Measurements from ENCODE around the gene PRCD. TPM values are rescaled to one million over a fixed set of nuclear protein-coding genes. Genes with fewer than 3 reads are reported as not detected.
"Not testable (repeated sequence)": the region's sequence is repeated elsewhere in the genome, so short reads cannot be mapped to it uniquely, and the experiment has no call there.

PRCD gene
- polyA plus RNA-seq, 1 of the 3 experiments (the other 2 are of a cell fraction), result 2.2 TPM

DNA sequence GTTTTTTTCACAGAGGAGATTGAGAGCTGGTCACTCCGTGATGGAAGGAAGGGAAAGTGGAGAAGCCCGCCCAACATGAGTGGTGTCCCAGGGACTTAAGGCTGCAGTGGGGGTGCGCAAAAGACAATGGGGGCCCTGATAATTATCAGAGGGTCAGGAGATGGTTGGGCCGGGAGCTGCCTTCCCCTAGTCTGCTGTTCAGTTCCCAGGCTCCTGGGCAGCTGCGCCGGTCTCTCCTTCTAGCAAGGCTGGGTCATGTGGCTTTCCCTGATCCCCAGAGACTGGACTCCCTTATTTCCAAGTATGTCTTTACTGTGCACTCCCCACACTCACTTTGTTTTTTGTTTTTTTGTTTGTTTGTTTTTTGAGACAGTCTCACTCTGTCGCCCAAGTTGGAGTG is 18.6 kb upstream of the PRCD start (continued):
- TF ChIP-seq, protein P1, sequence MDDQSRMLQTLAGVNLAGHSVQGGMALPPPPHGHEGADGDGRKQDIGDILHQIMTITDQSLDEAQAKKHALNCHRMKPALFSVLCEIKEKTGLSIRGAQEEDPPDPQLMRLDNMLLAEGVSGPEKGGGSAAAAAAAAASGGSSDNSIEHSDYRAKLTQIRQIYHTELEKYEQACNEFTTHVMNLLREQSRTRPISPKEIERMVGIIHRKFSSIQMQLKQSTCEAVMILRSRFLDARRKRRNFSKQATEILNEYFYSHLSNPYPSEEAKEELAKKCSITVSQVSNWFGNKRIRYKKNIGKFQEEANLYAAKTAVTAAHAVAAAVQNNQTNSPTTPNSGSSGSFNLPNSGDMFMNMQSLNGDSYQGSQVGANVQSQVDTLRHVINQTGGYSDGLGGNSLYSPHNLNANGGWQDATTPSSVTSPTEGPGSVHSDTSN (IDR thresholded peaks at IDR 0.05), result no peak
- TF ChIP-seq RCOR1 (IDR thresholded peaks at IDR 0.05; ENCODE audit: low read length), result no peak

DNA sequence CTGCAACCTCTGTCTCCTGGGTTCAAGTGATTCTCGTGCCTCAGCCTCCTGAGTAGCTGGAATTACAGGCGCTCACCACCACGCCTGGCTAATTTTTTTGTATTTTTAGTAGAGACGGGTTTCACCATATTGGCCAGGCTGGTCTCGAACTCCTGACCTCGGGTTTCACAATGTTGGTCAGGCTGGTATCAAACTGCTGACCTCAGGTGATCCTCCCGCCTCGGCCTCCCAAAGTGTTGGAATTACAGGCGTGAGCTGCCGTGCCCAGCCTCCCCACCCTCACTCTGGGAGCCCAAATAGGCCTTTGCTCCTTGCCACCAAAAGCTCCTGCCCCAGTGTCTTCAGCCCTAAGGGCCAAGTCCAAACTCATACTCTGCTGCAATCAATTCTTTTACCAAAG is 18.2 kb upstream of the PRCD start:
- not testable (repeated sequence) for H3K9me3 ChIP-seq; H3K79me2 ChIP-seq (ENCODE audit: insufficient read depth); H3K4me2 ChIP-seq; H2AFZ ChIP-seq (ENCODE audit: low read depth); H3K27ac ChIP-seq (ENCODE audit: low read depth in 2 of 2, low read length in 1 of 2); DNase-seq; H3K9ac ChIP-seq; H3K9me2 ChIP-seq; H3K36me3 ChIP-seq (replicated peaks in 1 of 2; ENCODE audit: control insufficient read depth in 1 of 2, insufficient read depth in 2 of 2, low read length in 1 of 2); H3K4me3 ChIP-seq (ENCODE audit: low read depth in 2 of 2, low read length in 1 of 2); H4K20me1 ChIP-seq (ENCODE audit: insufficient read depth)
- WGBS (ENCODE audit: low lambda C conversion rate), result 84% methylated on average over 10 of the region's 10 CpGs
- H3K4me1 ChIP-seq (ENCODE audit: control insufficient read depth in 1 of 2, insufficient read depth in 2 of 2, low read depth in 1 of 2, low read length in 1 of 2), result peaks cover 0 to 14% of the 10 kb centered on the region in 2 experiments; a peak in 1 of 4 replicates
- ChIA-PET CTCF (interaction anchor here (0.9 to 22.2 kb wide), 20 partner anchors 8 to 199 kb away, joined by 3 to 679 read pairs (median 13); partner anchors contain the start of genes AANAT, CYGB, PRCD and SPHK1), POLR2A (interaction anchor here (3.4 kb wide), 1 partner anchor 24 kb away, joined by 26 read pairs; no protein-coding TSS in a partner anchor)
- peaks cover 12% of the 10 kb centered on the region for H3F3A ChIP-seq (replicated peaks; ENCODE audit: insufficient read depth)
- peaks cover 17% of the 10 kb centered on the region; the same call in 1 of the 2 replicates for H3K27me3 ChIP-seq (ENCODE audit: insufficient read depth)

DNA sequence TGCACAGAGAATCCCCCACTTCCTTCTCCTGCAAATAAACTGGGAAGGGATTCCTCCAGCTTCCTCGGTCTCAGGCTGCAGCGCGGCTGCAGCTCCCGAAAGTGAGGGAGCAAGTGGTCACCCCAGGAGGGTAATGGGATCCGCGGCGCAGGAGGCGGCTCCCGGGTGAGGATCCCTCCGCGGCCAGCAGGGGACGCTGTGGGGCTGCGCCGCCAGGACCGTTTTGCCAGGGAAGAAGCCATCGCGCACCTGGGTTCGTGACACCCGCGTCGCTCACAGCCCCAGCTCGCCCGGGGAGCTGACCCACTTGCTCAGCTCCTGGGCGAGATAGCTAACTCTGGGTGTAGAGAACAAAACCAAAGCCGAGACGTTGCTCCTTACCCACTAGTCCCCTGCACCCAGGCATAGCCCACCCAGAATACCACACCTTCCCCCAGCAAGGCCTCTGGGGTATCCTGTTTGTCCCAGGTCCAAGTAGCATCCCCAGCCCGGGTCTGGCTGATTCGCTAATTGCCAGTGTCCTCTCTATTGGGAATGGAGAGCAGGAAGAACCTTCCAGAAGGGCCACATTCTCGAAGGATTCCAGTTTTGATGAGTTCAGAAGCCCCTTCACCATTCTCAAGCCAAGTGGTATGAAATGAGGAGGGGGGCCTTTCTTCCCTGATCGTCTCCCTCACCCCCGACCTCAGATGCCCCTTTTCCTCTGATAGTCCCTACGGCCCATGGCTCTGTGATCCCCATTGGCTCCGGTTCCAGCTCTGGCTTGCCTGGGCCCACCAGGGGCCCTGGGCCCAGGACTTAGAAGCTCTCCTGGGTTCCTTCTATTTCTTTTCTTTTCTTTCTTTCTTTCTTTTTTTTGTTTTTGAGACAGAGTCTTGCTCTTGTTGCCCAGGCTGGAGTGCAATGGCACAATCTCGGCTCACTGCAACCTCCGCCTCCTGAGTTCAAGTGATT is 16.5 kb upstream of the PRCD start:
- WGBS (ENCODE audit: low lambda C conversion rate), result 32% methylated on average over 24 of the region's 35 CpGs
- peak; percentile 41; the same call in 1 of the 2 replicates for TF ChIP-seq NRF1 (IDR thresholded peaks at IDR 0.05; ENCODE audit: low read depth, low read length)
- TF ChIP-seq FOXJ3 (CRISPR knock-in tag; IDR thresholded peaks at IDR 0.05), result peak; percentile 55; the same call in 1 of the 2 replicates
- peak; percentile 41; the same call in 1 of the 2 replicates for TF ChIP-seq MXI1 (IDR thresholded peaks at IDR 0.05; ENCODE audit: low read depth, low read length)
- TF ChIP-seq JUND (IDR thresholded peaks at IDR 0.05), result no peak
- peak; percentile 99 for TF ChIP-seq RAD21 (IDR thresholded peaks at IDR 0.05; ENCODE audit: low read length)
- TF ChIP-seq, protein P2, sequence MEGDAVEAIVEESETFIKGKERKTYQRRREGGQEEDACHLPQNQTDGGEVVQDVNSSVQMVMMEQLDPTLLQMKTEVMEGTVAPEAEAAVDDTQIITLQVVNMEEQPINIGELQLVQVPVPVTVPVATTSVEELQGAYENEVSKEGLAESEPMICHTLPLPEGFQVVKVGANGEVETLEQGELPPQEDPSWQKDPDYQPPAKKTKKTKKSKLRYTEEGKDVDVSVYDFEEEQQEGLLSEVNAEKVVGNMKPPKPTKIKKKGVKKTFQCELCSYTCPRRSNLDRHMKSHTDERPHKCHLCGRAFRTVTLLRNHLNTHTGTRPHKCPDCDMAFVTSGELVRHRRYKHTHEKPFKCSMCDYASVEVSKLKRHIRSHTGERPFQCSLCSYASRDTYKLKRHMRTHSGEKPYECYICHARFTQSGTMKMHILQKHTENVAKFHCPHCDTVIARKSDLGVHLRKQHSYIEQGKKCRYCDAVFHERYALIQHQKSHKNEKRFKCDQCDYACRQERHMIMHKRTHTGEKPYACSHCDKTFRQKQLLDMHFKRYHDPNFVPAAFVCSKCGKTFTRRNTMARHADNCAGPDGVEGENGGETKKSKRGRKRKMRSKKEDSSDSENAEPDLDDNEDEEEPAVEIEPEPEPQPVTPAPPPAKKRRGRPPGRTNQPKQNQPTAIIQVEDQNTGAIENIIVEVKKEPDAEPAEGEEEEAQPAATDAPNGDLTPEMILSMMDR (IDR thresholded peaks at IDR 0.05), result peak; percentile 100
- peak; percentile 99 for TF ChIP-seq SMC3 (IDR thresholded peaks at IDR 0.05; ENCODE audit: low read depth, low read length)
- TF ChIP-seq, protein P3, sequence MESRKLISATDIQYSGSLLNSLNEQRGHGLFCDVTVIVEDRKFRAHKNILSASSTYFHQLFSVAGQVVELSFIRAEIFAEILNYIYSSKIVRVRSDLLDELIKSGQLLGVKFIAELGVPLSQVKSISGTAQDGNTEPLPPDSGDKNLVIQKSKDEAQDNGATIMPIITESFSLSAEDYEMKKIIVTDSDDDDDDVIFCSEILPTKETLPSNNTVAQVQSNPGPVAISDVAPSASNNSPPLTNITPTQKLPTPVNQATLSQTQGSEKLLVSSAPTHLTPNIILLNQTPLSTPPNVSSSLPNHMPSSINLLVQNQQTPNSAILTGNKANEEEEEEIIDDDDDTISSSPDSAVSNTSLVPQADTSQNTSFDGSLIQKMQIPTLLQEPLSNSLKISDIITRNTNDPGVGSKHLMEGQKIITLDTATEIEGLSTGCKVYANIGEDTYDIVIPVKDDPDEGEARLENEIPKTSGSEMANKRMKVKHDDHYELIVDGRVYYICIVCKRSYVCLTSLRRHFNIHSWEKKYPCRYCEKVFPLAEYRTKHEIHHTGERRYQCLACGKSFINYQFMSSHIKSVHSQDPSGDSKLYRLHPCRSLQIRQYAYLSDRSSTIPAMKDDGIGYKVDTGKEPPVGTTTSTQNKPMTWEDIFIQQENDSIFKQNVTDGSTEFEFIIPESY (IDR thresholded peaks at IDR 0.05; ENCODE audit: borderline replicate concordance, low read depth), result no peak
- peak; percentile 95 for DNase-seq
- Histone ChIP-seq H3K36me3 (replicated peaks in 1 of 2; ENCODE audit: control insufficient read depth in 1 of 2, insufficient read depth in 2 of 2, low read length in 1 of 2) (no peaks in the 10 kb centered on the region), H4K20me1 (ENCODE audit: insufficient read depth) (no peaks in the 10 kb centered on the region), H3K4me1 (ENCODE audit: control insufficient read depth in 1 of 2, insufficient read depth in 2 of 2, low read depth in 1 of 2, low read length in 1 of 2) (peaks cover 0 to 26% of the 10 kb centered on the region in 2 experiments; a peak in 1 of 4 replicates), H3K79me2 (ENCODE audit: insufficient read depth) (no peaks in the 10 kb centered on the region), H3K9me3 (no peaks in the 10 kb centered on the region), H3K9me2 (no peaks in the 10 kb centered on the region), H3F3A (replicated peaks; ENCODE audit: insufficient read depth) (peaks cover 16% of the 10 kb centered on the region), H2AFZ (ENCODE audit: low read depth) (peak overlapping the region; percentile 25; the same call in 1 of the 2 replicates), H3K27ac (ENCODE audit: low read depth in 2 of 2, low read length in 1 of 2) (no peak overlapping the region), H3K4me2 (peak overlapping the region; percentile 72), H3K4me3 (ENCODE audit: low read depth in 2 of 2, low read length in 1 of 2) (peak overlapping the region in 1 of 2 experiments; percentile 38; a peak in 1 of 4 replicates), H3K9ac (no peak overlapping the region), H3K27me3 (ENCODE audit: insufficient read depth) (peaks cover 17% of the 10 kb centered on the region; the same call in 1 of the 2 replicates)
- ChIA-PET POLR2A (interaction anchor here (1.0 to 3.8 kb wide), 9 partner anchors 13 to 158 kb away, joined by 3 to 69 read pairs (median 4); partner anchors contain the start of genes CYGB and PRCD), CTCF (interaction anchor here (0.6 to 22.2 kb wide), 83 partner anchors 8 to 545 kb away, joined by 3 to 679 read pairs (median 5); partner anchors contain the start of genes AANAT, CYGB, JMJD6 and METTL23)

All from SK-N-SH (cell line).